Neural crest cell (in vitro differentiated cells): ENCODE results near the gene ZG16B. TPM values are rescaled to one million over a fixed set of nuclear protein-coding genes. Genes with fewer than 3 reads are reported as not detected.

Experiments
- DNase-seq: peaks from one replicate; pipeline ENCODE4 v3.0.0; 2021; ENCODE audit warnings: low read depth, mixed read lengths, low spot score
- H3K27ac Mint-ChIP-seq: one replicate; pipeline ENCODE4 v1.8.0; 2021; ENCODE audit warnings: mild to moderate bottlenecking, mixed read lengths; ENCODE audit not compliant: unreplicated experiment
- H3K27me3 Mint-ChIP-seq: 2 replicates; pipeline ENCODE4 v1.8.0; 2021; ENCODE audit warnings: low read depth, mild to moderate bottlenecking, mixed read lengths
- H3K36me3 Mint-ChIP-seq: 2 replicates; pipeline ENCODE4 v1.8.0; 2021; ENCODE audit warnings: low read depth, mild to moderate bottlenecking, mixed read lengths
- H3K4me1 Mint-ChIP-seq: 2 replicates; pipeline ENCODE4 v1.8.0; 2021; ENCODE audit warnings: mixed read lengths
- H3K4me3 Mint-ChIP-seq: one replicate; pipeline ENCODE4 v1.8.0; 2021; ENCODE audit warnings: mild to moderate bottlenecking, mixed read lengths
- H3K9me3 Mint-ChIP-seq: 2 replicates; pipeline ENCODE4 v1.8.0; 2021; ENCODE audit warnings: mixed read lengths
- CTCF ChIP-seq: fragments of 200-600 bp; sonication (generic); conservative IDR thresholded peaks from 2 replicates; pipeline ENCODE4 v1.5.0; 2021; ENCODE audit warnings: antibody characterized with exemption, mild to moderate bottlenecking
- total RNA-seq: library from RNA; stranded (reverse); gene quantifications from 2 replicates; pipeline ENCODE4 v1.2.1, GENCODE V29; 2021

Gene ZG16B
- total RNA-seq, 1 donor from 2014 or later, result not detected

GRCh38 chr16:2819179-2819938 is 10.7 kb upstream of the ZG16B start:
- Mint-ChIP-seq H3K9me3 (no peaks in the 10 kb centered on the region), H3K27ac (no peak overlapping the region), H3K4me1 (no peaks in the 10 kb centered on the region), H3K36me3 (no peaks in the 10 kb centered on the region), H3K4me3 (no peak overlapping the region), H3K27me3 (peaks cover 6% of the 10 kb centered on the region)
- no peak for TF ChIP-seq CTCF
- no peak for DNase-seq

GRCh38 chr16:2819939-2820835 is 9.9 kb upstream of the ZG16B start:
- DNase-seq, result no peak
- TF ChIP-seq CTCF, result no peak
- no peak overlapping the region for H3K4me3 Mint-ChIP-seq
- no peaks in the 10 kb centered on the region for H3K4me1 Mint-ChIP-seq
- H3K9me3 Mint-ChIP-seq, result no peaks in the 10 kb centered on the region
- H3K27me3 Mint-ChIP-seq, result peaks cover 6% of the 10 kb centered on the region
- H3K36me3 Mint-ChIP-seq, result no peaks in the 10 kb centered on the region
- H3K27ac Mint-ChIP-seq, result no peak overlapping the region

- no peak for DNase-seq
Measured at GRCh38 chr16:2820836-2821486, 9.1 kb upstream of the ZG16B start.

GRCh38 chr16:2821487-2822157 is 8.5 kb upstream of the ZG16B start:
- no peaks in the 10 kb centered on the region for H3K9me3 Mint-ChIP-seq

More at GRCh38 chr16:2820836-2821486, 9.1 kb upstream of the ZG16B start:
- Mint-ChIP-seq H3K4me1 (no peaks in the 10 kb centered on the region), H3K9me3 (no peaks in the 10 kb centered on the region), H3K27ac (no peak overlapping the region), H3K36me3 (no peaks in the 10 kb centered on the region), H3K4me3 (no peak overlapping the region), H3K27me3 (peaks cover 7% of the 10 kb centered on the region)
- no peak for TF ChIP-seq CTCF

More at GRCh38 chr16:2821487-2822157, 8.5 kb upstream of the ZG16B start:
- no peak for DNase-seq
- Mint-ChIP-seq H3K27ac (no peak overlapping the region), H3K36me3 (no peaks in the 10 kb centered on the region), H3K4me1 (no peaks in the 10 kb centered on the region), H3K4me3 (no peak overlapping the region), H3K27me3 (peaks cover 10% of the 10 kb centered on the region)
- no peak for TF ChIP-seq CTCF
